HG03565 (cell line): Measurements from ENCODE around the gene CDYL2.

Experiments used
- ATAC-seq: cut with Tn5 transposase; IDR thresholded peaks from one replicate; pipeline ENCODE4 v1.9.1; 2021; ENCODE audit warnings: mild to moderate bottlenecking, moderate library complexity; ENCODE audit not compliant: unreplicated experiment

CDYL2 gene

GRCh38 chr16:80710918-80711317 is 93.5 kb downstream of the CDYL2 start:
- no peak for ATAC-seq

GRCh38 chr16:80708823-80709222 is 95.6 kb downstream of the CDYL2 start:
- ATAC-seq: no peak

DNA sequence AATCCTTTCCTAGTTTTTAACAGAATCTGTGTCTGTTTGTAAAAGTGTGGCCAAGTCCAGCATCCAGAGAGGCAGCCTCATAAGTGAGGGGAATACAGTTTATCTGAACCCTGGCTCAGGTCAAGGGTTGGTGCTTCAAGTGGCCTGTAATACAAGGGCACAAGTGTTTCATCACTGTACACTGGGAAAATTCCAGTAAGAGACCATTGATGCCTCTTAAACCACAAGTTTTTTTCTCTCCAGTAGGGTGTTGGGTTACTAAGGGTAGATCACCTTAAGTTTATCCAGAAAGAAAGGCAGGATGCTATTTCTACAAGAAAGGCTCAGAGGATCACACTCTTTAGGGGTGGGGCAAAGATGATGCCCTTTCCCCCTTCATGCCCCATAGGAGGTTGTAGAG is 96.7 kb downstream of the CDYL2 start:
- no peak for ATAC-seq

DNA sequence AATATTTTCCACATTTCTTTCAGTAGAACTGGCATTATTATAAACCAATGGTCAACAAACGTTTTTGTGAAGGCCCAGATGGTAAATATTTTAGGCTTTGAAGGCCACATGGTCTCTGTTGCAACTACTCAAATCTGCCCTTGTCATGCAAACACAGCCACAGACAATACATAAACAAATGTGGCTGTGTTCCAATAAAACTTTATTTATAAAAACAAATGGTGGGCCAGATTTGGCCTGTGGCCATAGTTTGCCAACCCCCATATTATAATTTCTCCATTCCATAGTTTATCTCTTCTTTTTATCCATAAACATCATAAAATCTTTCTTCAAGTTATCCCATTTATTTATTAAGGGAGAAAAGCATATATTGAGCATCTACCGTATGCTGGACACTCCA is 98.8 kb downstream of the CDYL2 start:
- no peak for ATAC-seq

GRCh38 chr16:80704751-80705505 is 99.5 kb downstream of the CDYL2 start:
- no peak for ATAC-seq

DNA sequence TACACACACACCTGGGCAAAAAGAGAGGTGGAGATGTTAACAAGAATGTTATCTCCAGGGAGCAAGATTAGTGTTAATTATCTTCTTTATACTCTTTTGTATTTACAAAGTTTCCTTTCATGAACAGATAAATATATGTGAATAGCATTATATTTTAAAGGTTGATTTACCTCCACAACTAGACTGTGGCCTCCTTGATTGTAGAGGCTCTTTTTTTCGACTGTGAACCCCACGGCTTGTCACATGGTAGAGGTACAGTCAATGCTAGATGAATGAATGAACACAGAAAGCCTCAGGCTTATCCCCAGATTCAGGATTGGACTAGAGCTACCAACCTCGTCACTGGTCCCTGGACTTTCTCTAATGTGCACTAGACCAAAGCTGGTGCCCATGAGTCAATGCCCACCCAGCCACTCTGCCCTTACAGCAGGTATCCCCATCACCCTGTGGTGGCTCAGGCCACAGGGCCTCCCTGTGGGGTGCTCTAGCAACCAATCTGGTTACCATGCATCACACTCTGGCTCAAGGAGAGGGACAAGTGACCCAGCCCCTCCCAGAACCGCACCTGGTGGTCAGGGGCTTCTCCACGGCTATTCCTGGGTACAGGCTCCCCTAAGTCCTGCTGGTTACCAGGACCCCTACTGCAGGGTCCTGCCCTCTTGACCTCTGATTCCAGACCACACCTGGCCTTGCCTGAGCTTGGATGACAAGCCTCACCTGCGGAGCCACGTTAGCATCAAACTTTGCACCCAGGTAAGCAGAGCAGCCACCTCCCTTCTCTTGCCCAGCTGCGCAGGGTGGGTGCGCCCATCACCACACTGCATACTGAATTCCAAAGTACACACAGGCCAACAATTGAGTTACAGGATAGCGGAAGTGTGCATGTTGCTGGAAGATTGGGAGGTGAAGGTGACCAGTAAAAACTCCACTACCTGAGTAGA is 101.0 kb downstream of the CDYL2 start:
- ATAC-seq: no peak

DNA sequence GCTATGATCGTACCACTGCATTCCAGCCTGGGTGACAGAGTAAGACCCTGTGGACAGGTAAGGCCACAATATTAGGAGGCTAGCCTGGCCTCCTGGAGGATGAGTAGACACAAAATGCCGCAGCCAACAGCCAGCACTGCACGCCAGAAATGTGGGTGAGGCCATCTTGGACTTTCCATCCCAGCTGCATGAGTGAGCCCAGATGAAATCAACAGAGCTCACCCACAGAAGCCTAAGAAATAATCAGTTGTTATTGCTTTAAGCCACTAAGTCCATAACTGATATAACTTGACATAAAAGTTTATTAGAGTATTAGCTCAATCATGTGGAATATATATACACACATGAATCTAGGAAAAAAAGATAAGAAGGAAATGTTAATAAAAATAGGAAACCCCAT is 101.7 kb downstream of the CDYL2 start:
- ATAC-seq: no peak

- ATAC-seq: no peak
These were observed 103.8 kb downstream of the CDYL2 start for GRCh38 chr16:80700558-80700957.

GRCh38 chr16:80695020-80695419 is 109.4 kb downstream of the CDYL2 start:
- ATAC-seq: no peak

- no peak for ATAC-seq
These were observed 110.8 kb downstream of the CDYL2 start for GRCh38 chr16:80693553-80693952.

- ATAC-seq: no peak
These were observed 112.1 kb downstream of the CDYL2 start for GRCh38 chr16:80692270-80692669.

GRCh38 chr16:80691111-80691741 is 113.2 kb downstream of the CDYL2 start:
- no peak for ATAC-seq

DNA sequence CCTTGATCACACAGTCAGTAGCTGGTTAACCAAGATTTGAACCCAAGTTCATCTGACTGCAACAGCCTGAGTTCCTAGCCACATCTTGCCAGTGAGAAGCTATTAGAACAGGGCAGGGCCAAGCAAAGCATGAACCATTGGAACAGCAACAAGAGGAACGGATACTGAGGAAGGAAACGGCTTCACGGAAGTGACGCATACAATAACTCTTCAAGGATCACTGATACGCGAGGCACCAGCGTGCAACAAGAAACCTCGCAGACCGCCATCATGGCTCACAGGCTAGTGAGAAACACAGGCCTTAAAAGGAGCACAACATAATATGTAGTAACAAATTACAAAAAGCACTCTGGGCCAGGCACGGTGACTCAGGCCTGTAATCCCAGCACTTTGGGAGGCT is 114.9 kb downstream of the CDYL2 start:
- ATAC-seq: no peak

- ATAC-seq: no peak
These were observed 116.8 kb downstream of the CDYL2 start for GRCh38 chr16:80687606-80688005.

- ATAC-seq: no peak
These were observed 119.5 kb downstream of the CDYL2 start for GRCh38 chr16:80684906-80685305.

DNA sequence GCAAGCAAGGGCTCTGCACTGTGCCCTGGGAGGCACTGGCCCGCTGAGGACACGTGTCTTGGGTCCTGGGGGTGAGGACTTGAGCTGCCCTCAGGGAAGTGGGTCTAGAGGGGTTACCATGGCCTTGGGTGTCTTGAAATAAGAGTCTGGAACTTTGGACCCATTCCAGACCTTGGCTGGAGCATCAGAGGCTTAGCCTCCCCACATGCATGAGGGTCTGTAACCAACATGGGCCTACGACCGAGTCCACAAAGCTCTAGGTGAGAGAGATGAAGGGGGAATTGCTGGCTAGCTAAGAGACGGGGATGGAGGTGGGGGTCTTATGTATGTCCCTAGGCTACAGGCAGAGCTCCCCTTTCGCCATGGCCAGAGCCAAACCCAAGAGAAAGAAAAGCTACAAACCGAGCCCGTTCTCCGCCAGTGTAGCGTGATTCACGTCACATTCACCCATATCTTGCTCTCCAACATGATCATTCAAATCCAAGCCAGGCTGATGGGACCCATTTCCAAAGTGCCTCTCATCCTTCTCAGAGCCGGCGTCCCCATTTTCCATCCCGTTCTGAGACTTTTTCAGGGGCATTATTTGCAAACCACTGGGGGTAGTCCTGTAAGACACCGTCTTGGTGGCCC is 120.1 kb downstream of the CDYL2 start:
- no peak for ATAC-seq

GRCh38 chr16:80683646-80684045 is 120.8 kb downstream of the CDYL2 start:
- no peak for ATAC-seq

GRCh38 chr16:80682421-80683070 is 121.9 kb downstream of the CDYL2 start:
- ATAC-seq: no peak

GRCh38 chr16:80681436-80681835 is 123.0 kb downstream of the CDYL2 start:
- ATAC-seq: no peak

DNA sequence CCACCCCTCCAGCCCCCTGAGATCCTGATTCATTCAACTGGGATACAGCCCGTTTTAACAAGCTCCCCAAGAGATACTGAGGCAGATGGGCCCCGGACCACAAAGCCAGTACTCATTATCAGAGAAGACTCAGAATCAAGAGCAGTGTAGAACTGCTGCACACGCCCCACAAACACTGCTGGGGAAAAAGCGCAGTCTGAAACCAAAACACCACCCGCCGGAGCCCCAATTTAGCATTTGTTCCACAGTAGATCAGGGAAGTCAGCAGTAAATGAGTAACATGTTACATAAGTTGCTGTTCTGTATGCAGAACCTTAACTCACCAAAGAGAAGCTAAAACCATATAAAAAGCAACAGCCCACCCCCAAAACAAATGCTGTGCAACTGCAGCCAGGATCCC is 123.6 kb downstream of the CDYL2 start:
- ATAC-seq: no peak

DNA sequence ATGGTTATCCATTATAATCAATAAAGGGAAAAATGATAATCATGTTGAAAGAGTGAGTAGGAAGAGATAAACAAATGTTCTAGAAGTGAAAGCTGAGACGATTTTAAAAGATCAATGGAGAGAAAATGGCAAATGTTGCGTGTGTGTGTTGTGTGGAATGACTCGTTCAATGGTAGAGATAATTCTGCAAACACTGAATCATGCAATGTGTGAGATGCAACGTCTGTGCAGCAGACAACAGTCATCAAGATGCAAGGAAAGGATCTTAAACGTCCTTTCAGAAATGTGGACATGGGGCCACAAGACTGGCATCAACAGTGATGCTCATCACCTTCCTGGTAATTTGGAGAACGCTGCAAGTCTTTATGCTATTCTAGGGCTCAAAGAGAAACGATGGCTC is 124.4 kb downstream of the CDYL2 start:
- ATAC-seq: no peak
